ENCODE results near the gene TEC. TPM values are rescaled to one million over a fixed set of nuclear protein-coding genes. Genes with fewer than 3 reads are reported as not detected.

The TEC gene
- total RNA-seq, 1 experiment from 2014 or later: 4.5 TPM

- Histone ChIP-seq H4K20me1 (ENCODE audit: insufficient read depth) (no peaks in the 10 kb centered on the region), H3K4me1 (ENCODE audit: control insufficient read depth in 1 of 2, insufficient read depth in 2 of 2, low read length in 2 of 2) (no peaks in the 10 kb centered on the region), H3K9ac (ENCODE audit: low read length) (no peak overlapping the region), H3K27ac (ENCODE audit: low read depth, low read length) (no peak overlapping the region), H3K9me2 (ENCODE audit: insufficient read depth) (no peaks in the 10 kb centered on the region), H3K9me3 (ENCODE audit: control insufficient read depth in 1 of 2, insufficient read depth in 1 of 2, low read depth in 1 of 2, low read length in 2 of 2) (no peaks in the 10 kb centered on the region), H2AFZ (ENCODE audit: low read depth, low read length, poor library complexity, severe bottlenecking) (no peak overlapping the region), H3K36me3 (ENCODE audit: control insufficient read depth in 1 of 2, insufficient read depth in 2 of 2, low read length in 2 of 2) (no peaks in the 10 kb centered on the region), H3K4me2 (ENCODE audit: low read length) (no peak overlapping the region), H3K4me3 (replicated peaks in 1 of 2; ENCODE audit: low read depth in 1 of 2, low read length in 2 of 2) (no peak overlapping the region), H3K27me3 (ENCODE audit: insufficient read depth, low read length) (no peaks in the 10 kb centered on the region), H3K79me2 (ENCODE audit: insufficient read depth, low read length) (no peaks in the 10 kb centered on the region)
- TF ChIP-seq RAD21 (IDR thresholded peaks at IDR 0.05; ENCODE audit: low read depth): no peak
- TF ChIP-seq SRF (IDR thresholded peaks at IDR 0.05; ENCODE audit: low read depth): no peak
- TF ChIP-seq, protein P1, sequence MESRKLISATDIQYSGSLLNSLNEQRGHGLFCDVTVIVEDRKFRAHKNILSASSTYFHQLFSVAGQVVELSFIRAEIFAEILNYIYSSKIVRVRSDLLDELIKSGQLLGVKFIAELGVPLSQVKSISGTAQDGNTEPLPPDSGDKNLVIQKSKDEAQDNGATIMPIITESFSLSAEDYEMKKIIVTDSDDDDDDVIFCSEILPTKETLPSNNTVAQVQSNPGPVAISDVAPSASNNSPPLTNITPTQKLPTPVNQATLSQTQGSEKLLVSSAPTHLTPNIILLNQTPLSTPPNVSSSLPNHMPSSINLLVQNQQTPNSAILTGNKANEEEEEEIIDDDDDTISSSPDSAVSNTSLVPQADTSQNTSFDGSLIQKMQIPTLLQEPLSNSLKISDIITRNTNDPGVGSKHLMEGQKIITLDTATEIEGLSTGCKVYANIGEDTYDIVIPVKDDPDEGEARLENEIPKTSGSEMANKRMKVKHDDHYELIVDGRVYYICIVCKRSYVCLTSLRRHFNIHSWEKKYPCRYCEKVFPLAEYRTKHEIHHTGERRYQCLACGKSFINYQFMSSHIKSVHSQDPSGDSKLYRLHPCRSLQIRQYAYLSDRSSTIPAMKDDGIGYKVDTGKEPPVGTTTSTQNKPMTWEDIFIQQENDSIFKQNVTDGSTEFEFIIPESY (IDR thresholded peaks at IDR 0.05; ENCODE audit: extremely low read depth, insufficient replicate concordance, low read length): no peak
- TF ChIP-seq CEBPB (IDR thresholded peaks at IDR 0.05; ENCODE audit: low read depth): no peak
- no peak for TF ChIP-seq CBX3 (IDR thresholded peaks at IDR 0.05; ENCODE audit: low read depth)
- no peak for TF ChIP-seq POLR2A (IDR thresholded peaks at IDR 0.05; ENCODE audit: borderline replicate concordance, extremely low read depth, insufficient read depth, insufficient read length)
- intact Hi-C loops (cut with micrococcal nuclease): no loop called here
- ChIA-PET RAD21 (ENCODE audit: low non-redundant PET in 1 of 2, low total read pairs in 2 of 2, uncharacterized antibody in 2 of 2, unreplicated experiment in 2 of 2) (no interaction called here), POLR2A (no interaction called here), CTCF (no interaction called here)
- no peak for DNase-seq (ENCODE audit: low read depth, low spot score)
- ATAC-seq: no peak
- no TSS peak for BruUV-seq (replicated peaks)
Observed at GRCh38 chr4:48121180-48121579, 148.5 kb downstream of the TEC start.

GRCh38 chr4:48120132-48120531 is 149.5 kb downstream of the TEC start:
- DNase-seq (ENCODE audit: low read depth, low spot score): no peak
- H3K27ac ChIP-seq (ENCODE audit: low read depth, low read length): no peak overlapping the region
- ChIA-PET RAD21 (ENCODE audit: low non-redundant PET in 1 of 2, low total read pairs in 2 of 2, uncharacterized antibody in 2 of 2, unreplicated experiment in 2 of 2) (no interaction called here), CTCF (no interaction called here), POLR2A (no interaction called here)
- TF ChIP-seq, protein P2, sequence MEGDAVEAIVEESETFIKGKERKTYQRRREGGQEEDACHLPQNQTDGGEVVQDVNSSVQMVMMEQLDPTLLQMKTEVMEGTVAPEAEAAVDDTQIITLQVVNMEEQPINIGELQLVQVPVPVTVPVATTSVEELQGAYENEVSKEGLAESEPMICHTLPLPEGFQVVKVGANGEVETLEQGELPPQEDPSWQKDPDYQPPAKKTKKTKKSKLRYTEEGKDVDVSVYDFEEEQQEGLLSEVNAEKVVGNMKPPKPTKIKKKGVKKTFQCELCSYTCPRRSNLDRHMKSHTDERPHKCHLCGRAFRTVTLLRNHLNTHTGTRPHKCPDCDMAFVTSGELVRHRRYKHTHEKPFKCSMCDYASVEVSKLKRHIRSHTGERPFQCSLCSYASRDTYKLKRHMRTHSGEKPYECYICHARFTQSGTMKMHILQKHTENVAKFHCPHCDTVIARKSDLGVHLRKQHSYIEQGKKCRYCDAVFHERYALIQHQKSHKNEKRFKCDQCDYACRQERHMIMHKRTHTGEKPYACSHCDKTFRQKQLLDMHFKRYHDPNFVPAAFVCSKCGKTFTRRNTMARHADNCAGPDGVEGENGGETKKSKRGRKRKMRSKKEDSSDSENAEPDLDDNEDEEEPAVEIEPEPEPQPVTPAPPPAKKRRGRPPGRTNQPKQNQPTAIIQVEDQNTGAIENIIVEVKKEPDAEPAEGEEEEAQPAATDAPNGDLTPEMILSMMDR (IDR thresholded peaks at IDR 0.05 in 2 of 3, conservative IDR thresholded peaks at IDR 0.05 in 1 of 3; ENCODE audit: borderline replicate concordance in 1 of 3, insufficient read depth in 1 of 3, low read depth in 2 of 3, low read length in 2 of 3): no peak
- no peak for TF ChIP-seq CBX3 (IDR thresholded peaks at IDR 0.05; ENCODE audit: low read depth)
- no peak overlapping the region for H3K4me3 ChIP-seq (replicated peaks in 1 of 2; ENCODE audit: low read depth in 1 of 2, low read length in 2 of 2)
- H3K79me2 ChIP-seq (ENCODE audit: insufficient read depth, low read length): no peaks in the 10 kb centered on the region
- intact Hi-C loops (cut with micrococcal nuclease): no loop called here
- H3K36me3 ChIP-seq (ENCODE audit: control insufficient read depth in 1 of 2, insufficient read depth in 2 of 2, low read length in 2 of 2): no peaks in the 10 kb centered on the region
- H3K27me3 ChIP-seq (ENCODE audit: insufficient read depth, low read length): no peaks in the 10 kb centered on the region
- H3K9ac ChIP-seq (ENCODE audit: low read length): no peak overlapping the region
- BruUV-seq (replicated peaks): no TSS peak
- no peaks in the 10 kb centered on the region for H3K9me2 ChIP-seq (ENCODE audit: insufficient read depth)
- no peak overlapping the region for H3K4me2 ChIP-seq (ENCODE audit: low read length)
- no peaks in the 10 kb centered on the region for H3K4me1 ChIP-seq (ENCODE audit: control insufficient read depth in 1 of 2, insufficient read depth in 2 of 2, low read length in 2 of 2)
- H4K20me1 ChIP-seq (ENCODE audit: insufficient read depth): no peaks in the 10 kb centered on the region
- ATAC-seq: no peak
- no peak overlapping the region for H2AFZ ChIP-seq (ENCODE audit: low read depth, low read length, poor library complexity, severe bottlenecking)
- H3K9me3 ChIP-seq (ENCODE audit: control insufficient read depth in 1 of 2, insufficient read depth in 1 of 2, low read depth in 1 of 2, low read length in 2 of 2): no peaks in the 10 kb centered on the region
